Calu3 (cell line): Measurements from ENCODE around the gene DERL3. TPM values are rescaled to one million over a fixed set of nuclear protein-coding genes. Genes with fewer than 3 reads are reported as not detected.
"Not testable (repeated sequence)": the region's sequence is repeated elsewhere in the genome, so short reads cannot be mapped to it uniquely, and the experiment has no call there.

ENCODE experiments used
- BruUV-seq: library from RNA; stranded (reverse); fragments of 400-500 nt; replicated peaks from 2 replicates; lab custom pipeline; 2021; lab: Mats Ljungman, UMichigan
- CTCF ChIA-PET: fragments of 300-600 bp; sonication (Branson Sonifier 250); formaldehyde crosslinking; loops from one replicate; lab custom pipeline; 2022; ENCODE audit warnings: antibody characterized with exemption; lab: Charles Lee
- DNase-seq: peaks from one replicate; pipeline ENCODE4 v3.0.0; 2022
- H3K27ac Mint-ChIP-seq: one replicate; pipeline ENCODE4 v1.8.0; 2022; ENCODE audit warnings: mixed read lengths; ENCODE audit not compliant: unreplicated experiment
- H3K27me3 Mint-ChIP-seq: one replicate; pipeline ENCODE4 v1.8.0; 2022; ENCODE audit warnings: mixed read lengths; ENCODE audit not compliant: unreplicated experiment
- H3K36me3 Mint-ChIP-seq: one replicate; pipeline ENCODE4 v1.8.0; 2022; ENCODE audit warnings: mild to moderate bottlenecking, moderate library complexity, mixed read lengths; ENCODE audit not compliant: insufficient read depth, unreplicated experiment
- H3K4me1 Mint-ChIP-seq: one replicate; pipeline ENCODE4 v1.8.0; 2022; ENCODE audit warnings: mild to moderate bottlenecking, low read depth, mixed read lengths; ENCODE audit not compliant: unreplicated experiment
- H3K4me3 Mint-ChIP-seq: one replicate; pipeline ENCODE4 v1.8.0; 2022; ENCODE audit warnings: mild to moderate bottlenecking, low read depth, moderate library complexity, mixed read lengths; ENCODE audit not compliant: unreplicated experiment
- H3K9me3 Mint-ChIP-seq: one replicate; pipeline ENCODE4 v1.8.0; 2022; ENCODE audit warnings: low read depth, mixed read lengths; ENCODE audit not compliant: unreplicated experiment
- intact Hi-C: fragments of 100-400 bp; cut with micrococcal nuclease; formaldehyde crosslinking; loops from one replicate; pipeline ENCODE4 v1.10.0; 2022; ENCODE audit not compliant: unreplicated experiment
- total RNA-seq: library from RNA; stranded (reverse); gene quantifications from 2 replicates; pipeline ENCODE4 v1.2.3, GENCODE V29; 2022
- TF ChIP-seq, protein P1 (sequence below): fragments of 200-600 bp; IDR thresholded peaks from one replicate; pipeline ENCODE4 v1.8.0; 2022; ENCODE audit warnings: antibody characterized with exemption; ENCODE audit not compliant: unreplicated experiment

DERL3 gene
- total RNA-seq, 1 experiment from 2014 or later: 3.7 TPM

DNA sequence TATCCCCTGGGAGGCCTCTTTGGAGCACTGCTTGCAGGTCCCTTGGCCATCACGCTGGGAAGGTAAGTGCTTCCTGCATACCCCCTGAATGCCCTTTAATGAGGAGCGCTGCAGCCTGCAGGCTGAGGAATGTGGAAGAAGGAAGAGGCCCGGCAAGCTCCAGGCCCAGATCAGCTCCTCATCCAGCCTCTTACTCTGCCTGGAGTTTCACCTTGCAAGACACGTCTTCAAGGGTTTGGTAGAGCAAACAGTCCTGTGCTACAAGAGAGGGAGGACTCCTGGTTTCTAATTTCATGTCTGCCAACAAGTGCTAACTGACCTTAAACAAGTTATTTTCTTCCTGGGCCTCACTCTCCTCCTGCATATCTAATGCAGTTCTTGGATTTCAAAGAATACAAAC is 29.8 kb upstream of the DERL3 start:
- peaks cover 10% of the 10 kb centered on the region for H3K36me3 Mint-ChIP-seq

DNA sequence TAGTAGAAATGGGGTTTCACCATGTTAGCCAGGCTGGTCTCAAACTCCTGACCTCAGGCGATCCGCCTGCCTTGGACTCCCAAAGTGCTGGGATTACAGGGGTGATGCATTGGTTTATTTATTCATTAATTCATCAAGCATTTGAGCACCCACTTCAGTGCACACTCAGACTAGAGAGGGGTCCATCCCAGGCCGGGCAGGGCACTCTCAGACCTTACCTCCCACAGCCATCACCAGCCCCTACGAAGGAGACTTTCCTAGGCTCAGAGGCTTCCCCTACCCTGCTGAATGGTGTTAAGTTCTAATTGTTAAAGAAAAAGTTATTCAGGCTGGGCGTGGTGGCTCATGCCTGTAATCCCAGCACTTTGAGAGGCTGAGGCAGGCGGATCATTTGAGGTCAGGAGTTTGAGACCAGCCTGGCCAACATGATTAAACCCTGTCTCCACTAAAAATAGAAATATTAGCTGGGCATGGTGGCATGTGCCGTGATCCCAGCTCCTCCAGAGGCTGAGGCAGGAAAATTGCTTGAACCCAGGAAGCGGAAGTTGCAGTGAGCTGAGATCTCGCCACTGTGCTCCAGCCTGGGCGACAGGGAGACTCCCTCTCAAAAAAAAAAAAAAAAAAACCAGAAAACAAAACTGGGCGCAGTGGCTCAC is 25.8 kb upstream of the DERL3 start:
- not testable (repeated sequence) for H3K36me3 Mint-ChIP-seq, DNase-seq, H3K27me3 Mint-ChIP-seq, H3K4me1 Mint-ChIP-seq, H3K9me3 Mint-ChIP-seq, H3K27ac Mint-ChIP-seq, H3K4me3 Mint-ChIP-seq, BruUV-seq
- intact Hi-C loops: loop anchor here (5.0 kb wide), 1 partner anchor 93 kb away; no protein-coding TSS in a partner anchor
- CTCF ChIA-PET: interaction anchor here (1.2 kb wide), 1 partner anchor 74 kb away, joined by 3 read pairs; no protein-coding TSS in a partner anchor

More for the DNA sequence above, 29.8 kb upstream of the DERL3 start:
- no peak overlapping the region for H3K27ac Mint-ChIP-seq
- intact Hi-C loops: no loop called here
- TF ChIP-seq, protein P1, sequence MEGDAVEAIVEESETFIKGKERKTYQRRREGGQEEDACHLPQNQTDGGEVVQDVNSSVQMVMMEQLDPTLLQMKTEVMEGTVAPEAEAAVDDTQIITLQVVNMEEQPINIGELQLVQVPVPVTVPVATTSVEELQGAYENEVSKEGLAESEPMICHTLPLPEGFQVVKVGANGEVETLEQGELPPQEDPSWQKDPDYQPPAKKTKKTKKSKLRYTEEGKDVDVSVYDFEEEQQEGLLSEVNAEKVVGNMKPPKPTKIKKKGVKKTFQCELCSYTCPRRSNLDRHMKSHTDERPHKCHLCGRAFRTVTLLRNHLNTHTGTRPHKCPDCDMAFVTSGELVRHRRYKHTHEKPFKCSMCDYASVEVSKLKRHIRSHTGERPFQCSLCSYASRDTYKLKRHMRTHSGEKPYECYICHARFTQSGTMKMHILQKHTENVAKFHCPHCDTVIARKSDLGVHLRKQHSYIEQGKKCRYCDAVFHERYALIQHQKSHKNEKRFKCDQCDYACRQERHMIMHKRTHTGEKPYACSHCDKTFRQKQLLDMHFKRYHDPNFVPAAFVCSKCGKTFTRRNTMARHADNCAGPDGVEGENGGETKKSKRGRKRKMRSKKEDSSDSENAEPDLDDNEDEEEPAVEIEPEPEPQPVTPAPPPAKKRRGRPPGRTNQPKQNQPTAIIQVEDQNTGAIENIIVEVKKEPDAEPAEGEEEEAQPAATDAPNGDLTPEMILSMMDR: no peak
- BruUV-seq: no TSS peak
- H3K4me3 Mint-ChIP-seq: no peak overlapping the region
- CTCF ChIA-PET: interaction anchor here (2.3 kb wide), 1 partner anchor 25 kb away, joined by 6 read pairs; the partner anchor contains the start of gene MIF
- no peak for DNase-seq
- no peaks in the 10 kb centered on the region for H3K27me3 Mint-ChIP-seq
- H3K9me3 Mint-ChIP-seq: no peaks in the 10 kb centered on the region
- no peaks in the 10 kb centered on the region for H3K4me1 Mint-ChIP-seq

DNA sequence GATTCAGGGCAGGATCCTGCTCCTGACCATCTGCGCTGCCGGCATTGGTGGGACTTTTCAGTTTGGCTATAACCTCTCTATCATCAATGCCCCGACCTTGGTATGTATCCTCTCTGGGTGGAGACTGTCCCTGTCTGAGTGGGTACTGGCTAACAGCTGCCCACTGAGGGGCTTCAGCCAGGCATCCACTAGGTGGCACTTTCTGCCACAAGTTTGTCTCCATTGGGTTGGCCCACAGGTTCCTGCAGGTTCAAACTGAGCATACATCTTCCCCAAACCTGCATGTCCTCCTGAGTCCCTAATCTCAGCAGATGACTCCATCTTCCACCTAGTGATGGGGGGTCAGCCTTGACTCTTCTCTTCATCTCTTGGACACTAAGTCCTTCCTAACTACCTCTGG is 23.3 kb upstream of the DERL3 start:
- TF ChIP-seq, protein P1: peak; percentile 61
- CTCF ChIA-PET: interaction anchor here (1.3 kb wide), 1 partner anchor 12 kb away, joined by 4 read pairs; no protein-coding TSS in a partner anchor
- DNase-seq: peak; percentile 60
- H3K4me3 Mint-ChIP-seq: no peak overlapping the region
- H3K27ac Mint-ChIP-seq: no peak overlapping the region
- no peaks in the 10 kb centered on the region for H3K9me3 Mint-ChIP-seq
- H3K4me1 Mint-ChIP-seq: peaks cover 12% of the 10 kb centered on the region
- peaks cover 25% of the 10 kb centered on the region for H3K36me3 Mint-ChIP-seq
- intact Hi-C loops: loop anchor here (5.0 kb wide), 1 partner anchor 95 kb away; no protein-coding TSS in a partner anchor
- BruUV-seq: no TSS peak
- no peaks in the 10 kb centered on the region for H3K27me3 Mint-ChIP-seq

DNA sequence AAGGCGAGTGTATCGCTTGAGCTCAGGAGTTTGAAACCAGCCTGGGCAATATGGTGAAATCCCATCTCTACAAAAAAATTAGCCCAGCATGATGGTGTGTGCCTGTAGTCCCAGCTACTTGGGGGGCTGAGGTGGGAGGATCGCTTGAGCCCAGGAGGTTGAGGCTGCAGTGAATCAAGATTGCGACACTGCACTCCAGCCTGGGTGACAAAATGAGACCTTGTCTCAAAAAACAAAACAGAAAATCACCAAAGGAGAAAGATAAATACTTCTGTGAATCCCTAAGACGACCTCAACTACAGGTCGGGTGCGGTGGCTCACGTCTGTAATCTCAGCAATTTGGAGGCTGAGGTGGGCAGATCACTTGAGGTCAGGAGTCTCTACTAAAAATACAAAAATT is 21.4 kb upstream of the DERL3 start:
- H3K4me3 Mint-ChIP-seq, BruUV-seq, H3K9me3 Mint-ChIP-seq, H3K27me3 Mint-ChIP-seq, H3K27ac Mint-ChIP-seq, DNase-seq, CTCF ChIA-PET: not testable (repeated sequence)
- peaks cover 21% of the 10 kb centered on the region for H3K4me1 Mint-ChIP-seq
- peaks cover 27% of the 10 kb centered on the region for H3K36me3 Mint-ChIP-seq
- intact Hi-C loops: loop anchor here (5.0 kb wide), 1 partner anchor 97 kb away; no protein-coding TSS in a partner anchor

DNA sequence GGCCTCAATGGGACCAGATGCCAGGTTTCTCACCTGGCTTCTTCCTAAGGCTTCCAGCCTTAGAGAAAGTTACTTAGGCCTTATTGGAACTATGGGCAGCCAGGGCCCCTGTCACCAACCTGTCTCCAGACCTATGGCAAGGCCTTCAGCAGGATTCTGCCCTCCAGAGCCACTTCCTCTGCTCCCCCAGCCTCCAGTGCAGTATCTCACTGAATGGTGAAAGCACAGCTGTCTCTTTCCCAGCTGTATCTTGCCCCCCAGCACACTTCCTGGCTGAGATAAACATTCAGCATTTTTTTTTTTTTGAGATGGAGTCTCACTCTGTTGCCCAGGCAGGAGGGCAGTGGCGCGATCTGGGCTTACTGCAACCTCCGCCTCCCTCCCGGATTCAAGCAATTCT is 20.4 kb upstream of the DERL3 start:
- Mint-ChIP-seq H3K27me3 (no peaks in the 10 kb centered on the region), H3K27ac (no peak overlapping the region), H3K36me3 (peaks cover 27% of the 10 kb centered on the region), H3K4me3 (peak overlapping the region; percentile 95), H3K4me1 (peaks cover 21% of the 10 kb centered on the region), H3K9me3 (no peaks in the 10 kb centered on the region)
- DNase-seq: no peak
- CTCF ChIA-PET: interaction anchor here (2.3 kb wide), 1 partner anchor 9 kb away, joined by 18 read pairs; no protein-coding TSS in a partner anchor
- no TSS peak for BruUV-seq
- TF ChIP-seq, protein P1: no peak
- intact Hi-C loops: no loop called here
